Effector CD8-positive, alpha-beta T cell (primary cell): ENCODE results near the gene CLTA.

Experiments used
- DNase-seq: peaks from one replicate; lab custom pipeline; 2025; lab: John Stamatoyannopoulos, UW
- total RNA-seq, 4 experiments: gene quantifications; one replicate each; lab custom pipeline; 2026; lab: John Stamatoyannopoulos, UW

The CLTA gene, protein sequence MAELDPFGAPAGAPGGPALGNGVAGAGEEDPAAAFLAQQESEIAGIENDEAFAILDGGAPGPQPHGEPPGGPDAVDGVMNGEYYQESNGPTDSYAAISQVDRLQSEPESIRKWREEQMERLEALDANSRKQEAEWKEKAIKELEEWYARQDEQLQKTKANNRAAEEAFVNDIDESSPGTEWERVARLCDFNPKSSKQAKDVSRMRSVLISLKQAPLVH
- 46.7 to 80.6 (median 58.7) reads per million in 4 experiments for total RNA-seq

DNA sequence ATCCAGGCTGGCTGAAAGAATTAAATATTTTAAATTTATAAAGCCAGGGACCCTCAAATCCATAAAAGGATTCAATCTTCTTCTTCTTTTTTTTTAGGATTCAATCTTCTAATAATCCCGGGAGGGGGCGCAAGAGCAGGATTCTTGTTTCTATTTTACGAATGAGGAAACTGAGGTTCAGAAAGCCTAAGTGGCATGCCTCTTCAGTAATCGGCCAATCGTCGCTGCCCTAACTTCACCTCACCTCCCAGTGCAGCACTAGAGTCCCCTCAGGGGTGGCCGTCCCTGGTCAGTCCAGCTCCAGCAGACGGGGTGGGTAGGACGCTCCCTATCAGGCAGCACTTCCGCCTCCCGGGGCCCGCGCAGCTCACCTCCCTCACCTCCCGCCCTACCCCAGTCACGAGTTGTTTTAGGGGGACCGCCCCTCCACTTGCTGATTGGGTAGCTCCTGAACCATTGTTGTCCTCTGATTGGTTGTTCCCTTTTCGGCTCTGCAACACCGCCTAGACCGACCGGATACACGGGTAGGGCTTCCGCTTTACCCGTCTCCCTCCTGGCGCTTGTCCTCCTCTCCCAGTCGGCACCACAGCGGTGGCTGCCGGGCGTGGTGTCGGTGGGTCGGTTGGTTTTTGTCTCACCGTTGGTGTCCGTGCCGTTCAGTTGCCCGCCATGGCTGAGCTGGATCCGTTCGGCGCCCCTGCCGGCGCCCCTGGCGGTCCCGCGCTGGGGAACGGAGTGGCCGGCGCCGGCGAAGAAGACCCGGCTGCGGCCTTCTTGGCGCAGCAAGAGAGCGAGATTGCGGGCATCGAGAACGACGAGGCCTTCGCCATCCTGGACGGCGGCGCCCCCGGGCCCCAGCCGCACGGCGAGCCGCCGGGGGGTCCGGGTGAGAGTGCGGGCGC is at the start of gene CLTA:
Gene CLTA, plus strand, starts transcription at position 534 of the 902 bp plus-strand sequence. Its CDS starts 136 bp downstream, at position 670.
- DNase-seq = peak; percentile 92

DNA sequence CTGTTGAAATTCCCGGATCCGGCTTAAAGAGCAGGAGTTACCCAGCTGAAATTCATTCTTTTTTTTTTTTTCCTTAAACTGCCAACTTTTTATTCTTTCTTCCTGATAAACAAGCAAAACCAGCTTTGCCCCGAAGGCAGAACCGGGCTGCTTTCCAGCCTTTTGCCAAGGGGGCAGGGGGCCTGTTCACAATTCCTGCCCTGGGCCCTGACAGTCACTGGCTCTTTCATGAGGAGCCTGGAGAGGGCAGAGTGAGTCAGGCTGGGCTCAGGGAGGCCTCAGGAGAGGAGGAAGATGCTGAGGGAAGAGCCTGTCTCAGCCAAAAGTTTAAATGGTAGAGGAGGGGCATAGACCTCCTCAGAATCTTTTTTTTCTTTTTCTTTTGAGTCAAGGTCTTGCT is 49.4 kb upstream of the CLTA start:
- no peak for DNase-seq

DNA sequence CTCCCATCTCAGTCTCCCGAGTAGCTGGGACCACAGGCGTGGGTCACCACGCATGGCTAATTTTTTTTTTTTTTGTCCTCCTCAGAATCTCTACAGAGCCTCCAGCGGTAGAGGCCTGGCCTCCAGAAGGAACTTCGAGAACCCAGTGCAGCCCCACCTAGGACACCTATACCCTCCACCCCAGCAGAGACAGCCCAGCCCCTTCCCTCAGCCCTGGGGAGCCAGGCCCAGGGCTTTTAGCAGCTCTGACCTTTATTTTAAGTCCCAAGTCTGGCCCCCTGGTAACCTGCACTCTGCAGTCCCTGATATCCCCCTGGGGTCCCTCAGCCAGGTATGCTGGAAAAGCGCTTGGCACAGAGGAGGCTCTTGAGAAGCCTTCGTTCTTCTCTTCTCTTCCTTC is 49.0 kb upstream of the CLTA start:
- no peak for DNase-seq

- DNase-seq = no peak
Measured at GRCh38 chr9:36142510-36143244, 48.0 kb upstream of the CLTA start.

GRCh38 chr9:36143245-36143641 is 47.5 kb upstream of the CLTA start:
- no peak for DNase-seq

GRCh38 chr9:36144309-36145232 is 46.1 kb upstream of the CLTA start:
- DNase-seq = no peak

- DNase-seq = no peak
Measured at GRCh38 chr9:36145970-36146369, 44.8 kb upstream of the CLTA start.

- DNase-seq = no peak
Measured at GRCh38 chr9:36146651-36147050, 44.1 kb upstream of the CLTA start.

GRCh38 chr9:36147441-36148175 is 43.1 kb upstream of the CLTA start:
- no peak for DNase-seq

DNA sequence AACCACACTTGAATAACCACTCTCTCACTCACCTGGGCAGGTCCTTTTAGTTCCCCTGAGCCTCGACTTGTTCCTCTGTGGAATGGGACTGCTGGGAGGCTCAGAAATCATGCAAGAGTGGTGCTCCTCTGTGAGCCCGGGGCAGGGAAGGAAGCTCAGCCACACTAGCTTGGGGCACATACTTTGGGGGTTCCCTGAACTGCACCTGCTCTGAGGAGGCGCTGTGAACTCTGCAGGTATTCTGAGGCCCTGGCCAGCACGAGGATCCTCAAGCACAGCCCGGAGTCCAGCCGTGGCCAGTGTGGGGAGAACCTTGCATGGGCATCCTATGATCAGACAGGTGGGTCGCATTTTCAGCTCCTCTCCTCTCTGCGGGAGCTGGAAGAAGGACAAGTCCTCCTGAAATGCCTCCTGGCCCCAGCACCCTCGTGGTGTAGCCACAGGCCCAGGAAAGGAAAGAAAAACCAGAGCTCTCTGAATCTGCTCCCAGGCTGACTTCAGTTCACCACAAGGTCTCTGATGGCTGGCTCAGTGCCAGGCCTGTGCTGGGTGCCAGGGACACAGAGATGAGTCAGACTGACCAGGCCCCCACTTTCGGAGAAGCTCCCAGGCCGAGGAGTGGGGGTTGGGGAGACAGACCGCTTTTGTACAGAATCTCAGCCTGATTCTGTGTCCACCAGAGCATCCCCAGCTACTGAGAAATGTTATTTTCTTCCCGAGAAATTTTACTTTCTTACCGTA is 42.2 kb upstream of the CLTA start:
- DNase-seq = peak; percentile 27

GRCh38 chr9:36149197-36149596 is 41.5 kb upstream of the CLTA start:
- no peak for DNase-seq

- no peak for DNase-seq
Measured at GRCh38 chr9:36150574-36151315, 40.0 kb upstream of the CLTA start.

- DNase-seq = peak; percentile 75
Measured at GRCh38 chr9:36151316-36152210, 39.2 kb upstream of the CLTA start.

DNA sequence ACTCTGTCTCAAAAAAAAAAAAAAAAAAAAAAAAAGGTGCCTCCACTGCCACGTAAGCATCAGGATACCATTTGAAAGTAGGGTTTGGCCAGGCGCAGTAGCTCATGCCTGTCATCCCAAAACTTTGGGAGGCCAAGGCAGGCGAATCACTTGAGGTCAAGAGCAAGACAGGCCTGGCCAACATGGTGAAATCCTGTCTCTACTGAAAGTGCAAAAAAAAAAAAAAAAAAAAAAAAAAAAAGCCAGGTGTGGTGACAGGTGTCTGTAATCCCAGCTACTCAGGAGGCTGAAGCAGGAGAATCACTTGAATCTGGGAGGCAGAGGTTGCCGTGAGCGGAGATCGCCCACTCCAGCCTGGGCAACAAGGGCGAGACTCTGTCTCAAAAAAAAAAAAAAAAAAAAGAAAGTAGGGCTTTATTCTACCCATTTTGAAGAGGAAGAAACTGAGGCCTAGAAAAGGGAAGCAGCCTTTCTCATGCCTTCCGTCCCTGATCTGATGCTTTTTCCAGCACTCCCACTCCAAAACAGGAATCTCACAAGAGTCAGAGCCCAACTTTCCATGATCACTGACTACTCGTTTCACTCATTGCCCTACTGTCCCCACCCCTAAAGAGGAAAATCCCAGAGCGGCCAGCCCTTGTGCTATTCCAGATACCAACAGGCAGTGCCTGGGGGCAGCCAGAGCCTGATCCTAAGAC is 37.8 kb upstream of the CLTA start:
- no peak for DNase-seq

DNA sequence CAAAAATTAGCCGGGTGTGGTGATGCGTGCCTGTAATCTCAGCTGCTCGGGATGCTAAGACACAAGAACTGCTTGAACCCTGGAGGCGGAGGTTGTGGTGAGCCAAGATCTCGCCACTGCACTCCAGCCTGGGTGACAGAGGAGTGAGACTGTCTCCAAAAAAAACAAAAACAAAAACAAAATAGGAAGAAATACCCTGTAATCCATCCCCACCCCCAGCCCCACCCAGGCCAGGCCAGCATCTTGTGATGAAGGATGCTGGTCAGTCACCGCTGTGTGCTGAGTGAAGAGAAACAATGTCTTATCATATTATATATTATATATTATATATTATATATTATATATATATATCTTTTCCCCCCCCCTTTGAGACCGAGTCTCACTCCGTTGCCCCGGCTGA is 37.0 kb upstream of the CLTA start:
- DNase-seq = no peak

- no peak for DNase-seq
Measured at GRCh38 chr9:36154331-36154952, 36.3 kb upstream of the CLTA start.

DNA sequence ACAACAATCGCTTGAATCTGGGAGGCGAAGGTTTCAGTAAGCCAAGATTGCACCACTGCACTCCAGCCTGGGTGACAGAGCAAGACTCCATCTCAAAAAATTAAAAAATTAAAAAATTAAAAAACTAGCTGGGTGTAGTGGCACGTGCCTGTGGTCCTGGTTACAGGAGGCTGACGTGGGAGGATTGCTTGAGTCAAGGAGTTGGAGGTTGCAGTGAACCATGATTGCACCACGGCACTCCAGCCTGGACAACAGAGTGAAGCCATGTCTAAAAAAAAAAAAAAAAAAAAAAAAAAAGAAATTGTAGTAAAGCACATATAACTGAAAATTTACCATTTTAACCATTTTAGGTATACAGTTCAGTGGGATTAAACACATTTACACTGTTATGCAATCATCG is 34.6 kb upstream of the CLTA start:
- DNase-seq = no peak
